Left lung (tissue), 10 donors: ENCODE data around the gene MTG2. TPM values are rescaled to one million over a fixed set of nuclear protein-coding genes. Genes with fewer than 3 reads are reported as not detected.

Source experiments
- ATAC-seq: fragments of 200-7000 bp; cut with Tn5 transposase; one replicate; pipeline ENCODE4 v1.9.1; 2020; ENCODE audit warnings: moderate library complexity
- DNase-seq, 4 donors: peaks; one replicate each; pipeline ENCODE4 v3.0.0-alpha.2; 2013 to 2020
- H3K27ac ChIP-seq, 2 donors: fragments of 200-600 bp; sonication (generic) in 1 of 2; one replicate each; pipeline versions ENCODE4 v1.5.0 to v1.8.0; 2020 to 2021
- H3K27me3 ChIP-seq, 2 donors: fragments of 200-600 bp; sonication (generic) in 1 of 2; one replicate each; pipeline versions ENCODE4 v1.5.0 to v1.8.0; 2020 to 2021
- H3K36me3 ChIP-seq, 2 donors: fragments of 200-600 bp; sonication (generic) in 1 of 2; one replicate each; pipeline versions ENCODE4 v1.5.0 to v1.8.0; 2020 to 2021
- H3K4me1 ChIP-seq, 2 donors: fragments of 200-600 bp; one replicate each; pipeline ENCODE4 v1.8.0; 2021
- H3K4me3 ChIP-seq, 2 donors: fragments of 200-600 bp; sonication (generic) in 1 of 2; one replicate each; pipeline versions ENCODE4 v1.5.0 to v1.8.0; 2020 to 2021; ENCODE audit warnings: mild to moderate bottlenecking in 1 of 2
- H3K9me3 ChIP-seq, 2 donors: fragments of 200-600 bp; sonication (generic) in 1 of 2; one replicate each; pipeline versions ENCODE4 v1.5.0 to v1.8.0; 2020 to 2021
- intact Hi-C, 2 donors: fragments of 100-400 bp; cut with DNase I; formaldehyde crosslinking; loops; one replicate each; pipeline versions ENCODE4 v1.11.2 to v1.14.2; 2022
- polyA plus RNA-seq, 6 donors: library from polyadenylated mRNA; unstranded; fragments of 120-200 nt; gene quantifications; one replicate each; pipeline ENCODE4 v1.2.1, GENCODE V29; 2013; ENCODE audit not compliant: insufficient read length in 6 of 6
- total RNA-seq, 2 donors: library from RNA; stranded (reverse); fragmentation: NEBNext Ultra II Directional; extraction: Animal tissue kit (Norgen Biotek cat#: 25700); gene quantifications; one replicate each; pipeline ENCODE4 v1.2.1, GENCODE V29; 2021
- TF ChIP-seq, protein P1 (sequence below), 2 donors: fragments of 200-600 bp; sonication (generic) in 1 of 2; IDR thresholded peaks; one replicate each; pipeline versions ENCODE4 v1.5.0 to v1.8.0; 2021; ENCODE audit warnings: antibody characterized with exemption in 2 of 2
- donor health status: DM: no; HTN: yes; CAD: no.
- donor health status: DM: no; HTN: no; CAD: no.

The MTG2 gene
- total and polyA plus RNA-seq, 8 donors: 25.5 to 34.6 (median 31.2) TPM

DNA sequence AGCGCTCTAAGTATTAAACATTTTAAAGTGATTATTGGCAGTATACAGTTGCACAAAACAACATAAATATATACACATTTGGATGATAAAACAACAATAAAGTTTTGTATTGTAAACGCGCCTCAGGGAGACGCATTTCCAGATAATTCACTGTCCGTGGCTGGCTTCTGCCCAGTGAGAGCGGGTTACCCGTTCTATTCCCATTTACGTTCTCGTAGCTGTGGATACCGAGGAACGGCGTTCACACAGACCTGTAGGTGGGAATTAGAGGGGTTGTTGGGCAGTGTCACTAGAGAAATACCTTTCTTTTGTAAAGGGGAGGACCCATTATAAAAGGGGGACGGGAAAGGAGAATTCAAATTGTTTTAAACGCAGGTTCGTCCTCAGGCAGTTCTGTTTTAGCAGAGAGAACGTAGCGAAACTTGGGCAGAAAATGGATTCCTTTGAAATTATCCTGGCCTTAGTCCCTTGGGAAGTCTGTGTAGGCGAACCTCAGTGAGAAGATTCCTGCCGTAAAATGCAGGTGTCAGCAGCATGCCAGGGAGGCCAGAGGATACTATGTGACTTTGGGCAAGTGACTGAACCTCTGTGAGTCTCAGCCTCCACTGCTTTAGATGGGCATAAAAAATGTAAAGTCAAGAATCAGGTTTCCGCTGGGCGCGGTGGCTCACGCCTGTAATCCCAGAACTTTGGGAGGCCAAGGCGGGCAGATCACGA is 756 bp downstream of the MTG2 start:
- Histone ChIP-seq H3K9me3 (no peaks in the 10 kb centered on the region), H3K36me3 (peaks cover 0 to 10% of the 10 kb centered on the region in 2 donors), H3K4me3 (peak overlapping the region; percentile 77 to 90), H3K27ac (peak overlapping the region; percentile 80 to 94), H3K27me3 (no peaks in the 10 kb centered on the region), H3K4me1 (peaks cover 6 to 48% of the 10 kb centered on the region in 2 donors)
- TF ChIP-seq, protein P1, sequence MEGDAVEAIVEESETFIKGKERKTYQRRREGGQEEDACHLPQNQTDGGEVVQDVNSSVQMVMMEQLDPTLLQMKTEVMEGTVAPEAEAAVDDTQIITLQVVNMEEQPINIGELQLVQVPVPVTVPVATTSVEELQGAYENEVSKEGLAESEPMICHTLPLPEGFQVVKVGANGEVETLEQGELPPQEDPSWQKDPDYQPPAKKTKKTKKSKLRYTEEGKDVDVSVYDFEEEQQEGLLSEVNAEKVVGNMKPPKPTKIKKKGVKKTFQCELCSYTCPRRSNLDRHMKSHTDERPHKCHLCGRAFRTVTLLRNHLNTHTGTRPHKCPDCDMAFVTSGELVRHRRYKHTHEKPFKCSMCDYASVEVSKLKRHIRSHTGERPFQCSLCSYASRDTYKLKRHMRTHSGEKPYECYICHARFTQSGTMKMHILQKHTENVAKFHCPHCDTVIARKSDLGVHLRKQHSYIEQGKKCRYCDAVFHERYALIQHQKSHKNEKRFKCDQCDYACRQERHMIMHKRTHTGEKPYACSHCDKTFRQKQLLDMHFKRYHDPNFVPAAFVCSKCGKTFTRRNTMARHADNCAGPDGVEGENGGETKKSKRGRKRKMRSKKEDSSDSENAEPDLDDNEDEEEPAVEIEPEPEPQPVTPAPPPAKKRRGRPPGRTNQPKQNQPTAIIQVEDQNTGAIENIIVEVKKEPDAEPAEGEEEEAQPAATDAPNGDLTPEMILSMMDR (IDR thresholded peaks at IDR 0.05): no peak
- intact Hi-C loops: no loop called here
- no peak for DNase-seq
- ATAC-seq: no peak

DNA sequence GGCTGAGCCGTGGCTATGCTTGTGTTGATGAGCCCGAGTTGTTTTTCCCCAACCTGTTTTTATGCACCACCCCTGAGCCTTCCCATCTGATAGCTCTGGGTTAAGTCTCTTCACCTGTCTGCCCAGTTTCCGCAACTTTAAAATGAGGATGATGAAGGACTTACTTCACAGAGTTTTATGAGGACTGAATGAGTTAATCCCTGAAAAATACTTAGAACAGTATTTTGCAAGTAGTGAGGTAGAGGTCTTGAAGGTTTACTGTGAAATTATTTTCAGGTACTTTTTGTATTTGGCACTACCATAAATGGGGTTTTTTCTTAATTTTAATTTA is 3.2 kb downstream of the MTG2 start:
- H3K27ac ChIP-seq: peak overlapping the region in 1 of 2 donors; percentile 70
- intact Hi-C loops: no loop called here
- H3K4me3 ChIP-seq: no peak overlapping the region
- TF ChIP-seq, protein P1 (IDR thresholded peaks at IDR 0.05): no peak
- ATAC-seq: no peak
- peaks cover 0 to 24% of the 10 kb centered on the region in 2 donors for H3K36me3 ChIP-seq
- peaks cover 6 to 48% of the 10 kb centered on the region in 2 donors for H3K4me1 ChIP-seq
- H3K9me3 ChIP-seq: no peaks in the 10 kb centered on the region
- no peak for DNase-seq
- no peaks in the 10 kb centered on the region for H3K27me3 ChIP-seq

DNA sequence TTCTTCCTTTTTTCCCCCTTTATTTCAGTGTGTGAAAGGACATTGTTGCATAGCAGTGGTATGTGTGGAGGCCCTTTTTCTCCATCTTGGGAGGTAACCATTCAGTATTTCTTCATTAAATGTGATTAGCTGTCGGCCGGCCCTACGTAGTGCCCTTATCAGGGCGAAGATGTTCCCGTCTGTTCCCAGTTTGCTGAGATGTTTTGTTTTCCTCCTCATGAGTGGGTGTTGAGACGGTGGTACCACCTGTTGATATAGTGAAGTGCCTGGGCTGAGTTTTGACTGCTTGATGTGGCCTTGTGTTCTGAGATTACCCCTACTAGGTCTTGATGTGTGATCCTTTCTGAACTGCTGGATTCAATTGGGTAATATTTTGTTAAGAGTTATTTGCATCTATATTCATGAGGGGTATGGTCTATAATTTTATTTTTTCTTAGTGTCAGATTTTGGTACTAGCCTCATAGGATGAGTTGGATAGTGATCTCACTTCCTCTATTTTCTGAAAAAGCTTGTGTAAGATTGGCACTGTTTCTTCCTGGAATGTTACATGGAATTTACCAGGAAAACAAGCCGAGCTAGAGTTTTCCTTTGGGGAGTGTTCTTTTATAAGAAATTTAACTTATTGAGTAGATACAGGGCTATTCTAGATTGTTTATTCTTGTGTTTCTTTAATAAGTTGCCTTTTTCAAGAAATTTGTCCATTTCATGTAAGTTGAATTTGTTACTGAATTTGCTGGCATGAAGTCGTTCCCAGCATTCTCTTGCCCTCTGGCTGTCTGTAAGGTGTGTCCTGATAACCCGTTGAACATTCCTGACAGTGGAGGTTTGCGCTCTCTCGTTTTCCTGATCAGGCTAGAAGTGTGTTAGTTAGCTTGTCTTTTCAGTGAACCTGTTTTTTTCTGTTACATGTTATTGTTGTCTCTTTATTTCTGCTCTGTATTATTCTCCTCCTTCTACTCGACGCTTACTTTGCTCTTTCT is 4.3 kb downstream of the MTG2 start:
- H3K27ac ChIP-seq: peak overlapping the region in 1 of 2 donors; percentile 70
- no peak for ATAC-seq

DNA sequence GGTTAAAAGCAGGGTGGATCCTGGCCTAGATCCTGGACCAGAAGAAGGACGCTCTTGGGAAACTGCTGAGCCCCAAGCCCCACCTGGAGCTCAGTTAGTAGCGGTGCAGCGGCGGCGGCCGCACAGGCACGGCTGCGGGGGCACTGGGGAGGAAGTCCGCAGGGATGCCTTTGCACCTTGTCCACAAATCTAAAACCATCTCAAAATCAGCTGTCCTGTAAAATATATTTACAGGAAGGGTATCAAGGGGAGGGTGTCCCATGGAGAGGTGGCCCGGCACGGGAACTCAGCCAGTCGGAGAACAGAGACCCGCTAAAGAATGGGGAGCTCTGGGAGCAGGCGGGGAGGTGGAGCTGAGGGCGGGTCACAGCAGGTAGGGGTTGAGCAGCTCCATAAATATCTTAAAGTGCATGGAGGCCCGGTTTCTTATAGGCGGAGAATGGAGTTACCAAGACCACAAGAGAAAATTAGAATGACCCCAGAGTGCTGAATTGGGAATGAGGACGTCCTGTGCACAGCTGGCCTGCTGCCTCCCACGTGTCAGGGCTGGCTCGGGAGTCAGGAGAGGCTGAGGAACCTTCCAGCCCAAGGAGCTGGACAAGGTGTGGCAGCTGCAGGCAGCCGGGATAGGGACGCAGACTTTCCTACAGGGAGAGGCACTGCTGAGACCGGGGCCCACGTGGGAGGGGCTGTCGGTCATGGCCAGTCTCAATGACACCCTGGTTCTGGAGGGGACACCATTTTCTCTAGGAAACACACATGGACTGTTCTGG is 8.0 kb downstream of the MTG2 start:
- H3K9me3 ChIP-seq: no peaks in the 10 kb centered on the region
- H3K27me3 ChIP-seq: no peaks in the 10 kb centered on the region
- TF ChIP-seq, protein P1 (IDR thresholded peaks at IDR 0.05): no peak
- H3K4me1 ChIP-seq: peaks cover 0 to 22% of the 10 kb centered on the region in 2 donors
- no peak for ATAC-seq
- DNase-seq: peak in 1 of 4 donors; percentile 52
- no peak overlapping the region for H3K4me3 ChIP-seq
- intact Hi-C loops: no loop called here
- no peak overlapping the region for H3K27ac ChIP-seq
- peaks cover 0 to 62% of the 10 kb centered on the region in 2 donors for H3K36me3 ChIP-seq

More for the DNA sequence above, 4.3 kb downstream of the MTG2 start:
- Histone ChIP-seq H3K27me3 (no peaks in the 10 kb centered on the region), H3K36me3 (peaks cover 0 to 33% of the 10 kb centered on the region in 2 donors), H3K4me3 (no peak overlapping the region), H3K9me3 (no peaks in the 10 kb centered on the region), H3K4me1 (peaks cover 6 to 42% of the 10 kb centered on the region in 2 donors)
- intact Hi-C loops: no loop called here
- TF ChIP-seq, protein P1 (IDR thresholded peaks at IDR 0.05): no peak
- no peak for DNase-seq
